Measurements from ENCODE around the gene ZBTB46. TPM values are rescaled to one million over a fixed set of nuclear protein-coding genes. Genes with fewer than 3 reads are reported as not detected.

Gene ZBTB46
- total RNA-seq, 1 donor from 2014 or later, result 0.53 TPM

GRCh38 chr20:63767886-63768285 lies 63.2 kb downstream of the ZBTB46 start:
- Histone ChIP-seq H3K27me3 (ENCODE audit: control insufficient read depth, insufficient read depth, low read length) (no peaks in the 10 kb centered on the region), H3K36me3 (ENCODE audit: control insufficient read depth, insufficient read depth, low read length) (no peaks in the 10 kb centered on the region), H3K4me3 (ENCODE audit: low read depth, low read length) (no peak overlapping the region)
- FAIRE-seq (no peak), DNase-seq (ENCODE audit: low read depth) (no peak)
- no peak for TF ChIP-seq CTCF (IDR thresholded peaks at IDR 0.05; ENCODE audit: insufficient read depth, low read length, severe bottlenecking)

- no peak overlapping the region for H3K4me3 ChIP-seq (ENCODE audit: low read depth, low read length)
- FAIRE-seq (no peak), DNase-seq (ENCODE audit: low read depth) (no peak)
- H3K27me3 ChIP-seq (ENCODE audit: control insufficient read depth, insufficient read depth, low read length), result no peaks in the 10 kb centered on the region
- no peaks in the 10 kb centered on the region for H3K36me3 ChIP-seq (ENCODE audit: control insufficient read depth, insufficient read depth, low read length)
- no peak for TF ChIP-seq CTCF (IDR thresholded peaks at IDR 0.05; ENCODE audit: insufficient read depth, low read length, severe bottlenecking)
These were observed 63.6 kb downstream of the ZBTB46 start for GRCh38 chr20:63767456-63767855.

GRCh38 chr20:63766695-63767426 lies 64.2 kb downstream of the ZBTB46 start:
- no peak for TF ChIP-seq CTCF (IDR thresholded peaks at IDR 0.05; ENCODE audit: insufficient read depth, low read length, severe bottlenecking)
- DNase-seq (ENCODE audit: low read depth) (no peak), FAIRE-seq (no peak)
- Histone ChIP-seq H3K27me3 (ENCODE audit: control insufficient read depth, insufficient read depth, low read length) (no peaks in the 10 kb centered on the region), H3K4me3 (ENCODE audit: low read depth, low read length) (no peak overlapping the region), H3K36me3 (ENCODE audit: control insufficient read depth, insufficient read depth, low read length) (no peaks in the 10 kb centered on the region)

GRCh38 chr20:63765902-63766301 lies 65.2 kb downstream of the ZBTB46 start:
- Histone ChIP-seq H3K27me3 (ENCODE audit: control insufficient read depth, insufficient read depth, low read length) (no peaks in the 10 kb centered on the region), H3K4me3 (ENCODE audit: low read depth, low read length) (no peak overlapping the region), H3K36me3 (ENCODE audit: control insufficient read depth, insufficient read depth, low read length) (no peaks in the 10 kb centered on the region)
- FAIRE-seq (no peak), DNase-seq (ENCODE audit: low read depth) (no peak)
- TF ChIP-seq CTCF (IDR thresholded peaks at IDR 0.05; ENCODE audit: insufficient read depth, low read length, severe bottlenecking), result no peak

GRCh38 chr20:63765082-63765873 lies 65.8 kb downstream of the ZBTB46 start:
- H3K4me3 ChIP-seq (ENCODE audit: low read depth, low read length), result no peak overlapping the region
- TF ChIP-seq CTCF (IDR thresholded peaks at IDR 0.05; ENCODE audit: insufficient read depth, low read length, severe bottlenecking), result no peak
- FAIRE-seq, result no peak

More at GRCh38 chr20:63765082-63765873, 65.8 kb downstream of the ZBTB46 start:
- H3K36me3 ChIP-seq (ENCODE audit: control insufficient read depth, insufficient read depth, low read length), result no peaks in the 10 kb centered on the region
- DNase-seq (ENCODE audit: low read depth), result no peak
- H3K27me3 ChIP-seq (ENCODE audit: control insufficient read depth, insufficient read depth, low read length), result no peaks in the 10 kb centered on the region
